Activated T-cell treated with anti-CD3 and anti-CD28 coated beads for 1 hour (primary cell): ENCODE data around the gene RAB33A.
A peak's percentile ranks its signal among the peaks of the same experiment; 100 is the strongest.

Experiments used
- DNase-seq: peaks from one replicate; pipeline ENCODE4 v3.0.0-alpha.2; 2020; ENCODE audit warnings: low read depth

Gene RAB33A

DNA sequence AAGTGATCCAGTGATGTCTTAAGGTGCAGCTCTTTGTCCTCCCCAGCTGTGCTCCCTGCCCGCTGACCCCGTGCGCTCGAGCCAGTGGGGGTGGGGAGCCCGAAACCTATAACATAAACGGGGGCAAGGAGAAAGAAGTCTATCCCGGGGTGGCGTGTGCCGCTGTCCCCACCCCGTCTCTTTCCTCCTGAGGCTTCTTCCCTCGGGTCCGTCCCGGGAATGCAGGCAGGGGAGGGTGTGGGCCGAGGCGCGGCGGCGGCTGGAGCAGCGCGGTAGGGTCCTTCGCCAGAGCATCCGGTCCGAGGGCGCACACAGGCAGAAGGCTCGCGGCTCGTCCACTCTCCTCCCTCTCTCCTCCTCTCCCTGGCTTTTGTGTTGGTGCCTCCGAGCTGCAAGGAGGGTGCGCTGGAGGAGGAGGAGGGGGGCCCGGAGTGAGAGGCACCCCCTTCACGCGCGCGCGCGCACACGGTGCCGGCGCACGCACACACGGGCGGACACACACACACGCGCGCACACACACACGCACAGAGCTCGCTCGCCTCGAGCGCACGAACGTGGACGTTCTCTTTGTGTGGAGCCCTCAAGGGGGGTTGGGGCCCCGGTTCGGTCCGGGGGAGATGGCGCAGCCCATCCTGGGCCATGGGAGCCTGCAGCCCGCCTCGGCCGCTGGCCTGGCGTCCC, at the start of gene RAB33A:
Gene RAB33A, plus strand, starts transcription at position 517 of the 681 bp plus-strand sequence. Its CDS starts 101 bp downstream, at position 618.
- DNase-seq: peak; percentile 27

- DNase-seq: no peak
Observed at GRCh38 chrX:130124577-130124976, 47.2 kb upstream of the RAB33A start.

DNA sequence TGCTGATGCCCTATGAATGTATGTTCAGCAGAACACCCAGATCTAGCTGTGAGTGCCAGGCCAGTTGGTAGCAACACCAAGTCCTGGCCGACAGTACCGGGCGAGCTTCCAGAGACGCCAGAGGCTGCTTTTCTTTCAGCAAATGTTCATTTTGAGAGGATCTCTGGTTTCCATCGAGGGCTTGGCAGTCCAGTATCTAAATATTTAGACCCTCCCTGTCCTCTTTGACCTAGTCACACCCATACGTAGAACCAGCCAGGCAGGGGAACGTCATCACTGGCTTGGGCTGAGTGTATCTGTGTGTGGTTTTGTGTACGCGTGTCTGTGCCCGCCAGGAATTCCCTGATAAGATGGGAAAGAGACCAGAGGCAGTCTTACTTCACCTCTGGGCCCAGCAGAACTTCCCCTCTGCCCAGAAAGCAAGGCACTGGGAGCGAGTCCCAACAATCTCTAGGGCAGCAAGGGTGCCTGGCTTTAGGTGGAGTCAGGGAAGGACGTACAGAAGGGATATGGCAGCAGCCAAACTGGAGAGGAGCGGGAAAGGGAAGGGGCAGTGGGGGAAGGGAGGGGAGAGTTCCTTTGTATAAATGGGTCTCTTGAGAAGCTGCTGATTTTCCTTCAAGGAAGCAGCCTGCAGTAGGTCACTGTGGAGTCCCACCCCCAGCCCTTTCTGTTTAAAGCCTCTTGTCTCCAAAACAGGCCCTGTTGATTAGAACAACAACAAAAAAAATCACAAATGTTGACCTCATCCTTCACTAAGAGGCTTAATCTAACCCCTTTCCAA, 46.5 kb upstream of the RAB33A start:
- DNase-seq: no peak

GRCh38 chrX:130130990-130131389, 40.8 kb upstream of the RAB33A start:
- DNase-seq: no peak

DNA sequence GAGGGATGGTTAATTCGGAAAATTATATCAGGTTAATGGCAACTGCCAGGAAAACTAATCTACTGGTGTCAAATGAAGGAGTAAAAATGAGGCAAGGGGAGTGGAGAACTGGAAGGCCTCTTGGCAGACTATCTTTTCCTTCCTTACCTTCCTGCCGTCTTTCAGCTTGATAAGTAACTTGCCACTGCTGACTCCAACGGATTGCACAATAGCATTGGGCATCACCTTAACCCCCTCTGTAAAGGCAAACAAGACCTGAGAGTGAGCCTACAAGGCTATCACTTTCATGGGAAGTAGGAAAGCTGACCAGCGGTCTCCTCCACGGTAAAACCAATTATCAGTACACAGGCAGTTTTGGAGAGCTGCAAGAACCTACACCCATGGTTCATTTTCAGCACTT, 35.3 kb upstream of the RAB33A start:
- no peak for DNase-seq

- no peak for DNase-seq
Observed at GRCh38 chrX:130136961-130137360, 34.8 kb upstream of the RAB33A start.

DNA sequence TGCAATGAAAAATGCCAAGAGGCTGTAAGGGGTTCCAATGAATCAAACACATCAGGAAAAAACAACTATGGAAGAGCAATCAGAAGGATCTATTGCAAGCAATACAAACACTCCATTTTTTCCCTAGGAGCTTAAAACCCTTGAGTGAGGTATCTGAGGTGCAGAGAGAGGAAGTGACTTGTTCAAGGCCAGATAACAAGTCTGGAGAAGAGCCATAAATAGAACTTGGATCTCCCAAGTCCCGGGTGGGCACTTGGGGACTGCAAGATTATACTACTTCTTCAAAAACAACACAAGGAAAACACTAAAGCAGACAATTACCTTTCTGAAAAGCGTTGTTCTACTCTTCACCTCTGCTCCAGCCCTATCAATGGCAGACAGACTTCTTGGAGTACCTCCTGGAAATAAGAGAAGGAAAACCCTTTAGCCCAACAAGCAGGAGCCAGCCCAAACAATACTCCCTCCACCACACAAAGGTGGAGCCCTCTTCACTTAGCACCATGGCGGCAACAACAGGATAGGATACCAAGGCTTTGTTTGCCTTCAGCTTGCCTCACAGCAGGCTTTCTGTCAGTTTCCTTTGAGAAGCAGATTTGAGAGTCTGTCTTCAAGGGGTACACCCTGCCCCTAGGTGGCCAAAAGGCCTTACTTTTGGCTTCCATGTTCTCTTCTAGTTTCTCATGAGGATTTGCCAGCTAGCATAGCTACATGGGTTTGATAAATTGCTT, 32.1 kb upstream of the RAB33A start:
- DNase-seq: no peak

DNA sequence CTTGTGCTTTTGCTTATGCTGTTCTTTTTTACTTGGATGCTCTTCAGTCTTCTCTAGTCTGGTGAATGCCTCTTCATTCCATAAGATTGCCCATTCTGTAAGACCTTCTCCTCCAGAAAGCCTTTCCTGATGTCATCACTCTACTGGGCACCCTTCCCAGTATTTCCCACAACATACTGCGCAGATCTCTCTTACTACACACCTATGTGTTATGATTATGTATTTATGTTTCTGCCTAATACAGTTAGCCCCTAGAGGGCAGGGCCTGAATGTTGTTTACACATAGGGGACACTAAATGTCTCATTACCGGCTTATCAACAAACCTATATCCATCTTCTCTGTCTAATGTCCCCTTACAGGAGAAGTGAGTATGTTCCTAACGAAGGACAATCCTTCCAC, 27.3 kb upstream of the RAB33A start:
- no peak for DNase-seq

- no peak for DNase-seq
Observed at GRCh38 chrX:130145123-130145522, 26.6 kb upstream of the RAB33A start.

- DNase-seq: no peak
Observed at GRCh38 chrX:130147631-130148030, 24.1 kb upstream of the RAB33A start.

- no peak for DNase-seq
Observed at GRCh38 chrX:130155564-130155963, 16.2 kb upstream of the RAB33A start.

DNA sequence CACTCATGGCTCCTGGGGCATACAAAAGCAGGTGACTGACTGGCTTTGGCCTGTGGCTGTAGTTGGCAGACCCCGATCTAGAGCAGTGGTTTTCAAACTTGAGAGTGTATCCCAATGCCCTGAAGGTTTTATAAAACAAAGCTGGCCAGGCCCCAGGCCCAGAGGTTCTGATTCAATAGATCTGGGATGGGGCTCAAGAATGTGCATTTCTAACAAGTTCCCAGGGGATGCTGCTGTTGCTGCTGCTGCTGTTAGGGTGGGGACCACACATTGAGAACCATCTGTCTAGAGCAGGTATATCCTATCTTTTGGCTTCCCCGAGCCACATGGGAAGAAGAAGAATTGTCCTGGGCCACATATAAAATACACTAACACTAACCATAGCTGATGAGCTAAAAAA, 13.5 kb upstream of the RAB33A start:
- no peak for DNase-seq

DNA sequence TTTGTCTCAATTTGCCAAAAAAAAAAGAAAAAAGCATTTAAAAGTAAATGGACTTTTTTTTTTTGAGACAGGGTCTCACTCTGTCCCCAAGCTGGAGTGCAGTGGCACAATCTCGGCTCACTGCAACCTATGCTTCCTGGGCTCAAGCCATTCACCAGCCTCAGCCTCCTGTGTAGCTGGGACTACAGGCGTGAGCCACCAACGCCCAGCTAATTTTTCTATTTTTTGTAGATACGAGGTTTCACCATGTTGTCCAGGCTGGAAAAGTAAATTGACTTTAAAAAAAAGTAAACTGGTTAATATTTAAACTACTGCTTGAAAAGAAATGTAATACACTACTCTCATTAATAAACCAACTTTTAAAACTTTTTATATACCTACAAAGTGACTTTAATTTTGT, 12.0 kb upstream of the RAB33A start:
- DNase-seq: no peak

DNA sequence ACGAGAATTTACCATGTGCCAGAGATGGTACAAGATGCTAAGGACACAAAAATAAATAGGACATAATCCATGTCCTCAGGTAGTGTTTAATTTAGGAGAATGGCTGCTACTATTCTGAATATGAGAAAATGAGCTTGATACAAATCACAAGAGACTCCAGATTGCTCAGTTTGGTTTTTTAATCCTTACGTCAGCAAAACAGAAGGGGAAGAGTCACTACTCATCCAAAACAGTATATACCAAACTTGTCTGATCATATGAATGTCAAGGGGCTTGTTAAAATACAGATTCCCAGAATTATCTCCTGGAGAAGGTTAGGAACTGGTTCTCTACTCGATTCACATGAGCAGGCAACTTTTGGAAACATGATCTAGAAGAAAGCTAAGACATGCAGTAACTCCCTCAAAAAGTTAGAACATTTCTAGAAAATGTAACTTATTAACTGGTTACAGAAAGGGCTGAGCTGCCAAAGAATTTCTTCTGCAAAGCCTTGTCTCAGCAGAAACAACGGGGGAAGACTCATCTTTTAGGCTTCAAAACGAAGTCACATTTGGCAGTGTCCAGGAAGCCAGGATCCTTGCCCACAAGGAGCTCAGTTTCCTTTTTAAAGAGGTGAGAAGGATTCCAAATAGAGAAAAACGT, 9.5 kb upstream of the RAB33A start:
- DNase-seq: no peak

GRCh38 chrX:130163398-130163797, 8.4 kb upstream of the RAB33A start:
- no peak for DNase-seq

DNA sequence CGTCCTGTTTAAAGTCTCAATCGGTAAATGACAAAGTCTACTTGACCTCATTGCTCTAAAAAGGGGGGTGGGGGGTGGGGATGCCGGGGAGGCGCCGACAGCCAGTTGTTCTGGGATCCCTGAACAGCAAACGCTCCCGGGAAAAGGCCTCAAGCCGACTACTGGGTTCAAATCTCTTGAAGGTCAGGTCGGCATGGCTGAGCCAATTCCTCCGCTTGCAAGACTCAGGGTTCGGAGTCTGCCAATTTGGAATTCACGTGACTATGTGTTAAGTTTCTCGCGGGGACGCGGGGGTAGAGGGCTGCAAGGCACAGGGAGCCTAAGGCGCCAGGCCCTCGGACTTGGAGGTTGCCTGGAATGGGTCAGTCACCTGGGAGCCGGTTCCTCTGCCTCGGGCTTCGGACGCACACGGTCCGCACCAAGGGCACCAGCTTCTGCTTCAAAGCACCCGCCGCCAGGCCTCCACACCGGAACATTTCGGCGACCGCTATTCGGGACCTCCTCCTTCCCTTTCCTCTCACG, 6.5 kb upstream of the RAB33A start:
- no peak for DNase-seq

DNA sequence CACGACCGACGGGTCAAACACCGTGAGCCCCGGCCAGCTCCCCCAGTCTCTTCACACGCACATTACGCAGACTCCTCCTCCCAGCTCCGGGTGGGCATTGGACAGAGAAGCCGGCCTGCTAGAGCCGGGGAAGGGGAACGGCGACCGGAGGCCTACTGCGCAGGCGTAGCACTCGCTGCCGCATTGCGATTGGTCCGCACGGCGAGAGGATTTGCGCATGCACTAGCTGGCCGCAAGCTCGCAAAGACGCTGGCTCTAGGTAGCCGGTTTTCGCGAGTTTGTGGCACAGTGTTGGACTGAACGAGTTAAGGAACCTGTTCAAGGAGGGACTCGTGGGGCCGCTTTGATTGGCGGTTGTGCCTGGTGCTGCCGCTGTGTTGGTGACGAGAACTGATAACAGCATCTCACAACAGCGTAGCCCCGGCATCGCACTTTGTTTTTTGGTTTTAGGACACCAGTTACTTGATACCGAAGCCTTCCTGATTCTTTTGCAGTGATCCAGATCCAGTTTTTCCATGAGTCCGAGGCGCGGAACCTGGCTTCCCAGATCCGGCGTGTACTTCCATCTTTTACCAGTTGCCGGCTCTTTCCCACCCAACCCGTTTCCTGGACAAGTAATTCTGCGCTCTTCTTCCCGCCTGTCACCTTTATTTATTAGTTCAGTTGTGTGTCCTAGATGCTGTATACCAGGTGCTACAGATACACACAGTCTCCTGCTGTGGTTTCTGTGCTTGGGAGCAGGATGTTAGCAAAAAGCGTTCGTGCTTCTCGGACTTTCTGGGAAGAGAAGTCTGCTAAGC, 5.9 kb upstream of the RAB33A start, which contains the start of gene AIFM1:
Gene AIFM1, minus strand, starts transcription at position 139 of the 800 bp plus-strand sequence. CDS start 185 bp downstream, outside the sequence.
- peak; percentile 70 for DNase-seq

DNA sequence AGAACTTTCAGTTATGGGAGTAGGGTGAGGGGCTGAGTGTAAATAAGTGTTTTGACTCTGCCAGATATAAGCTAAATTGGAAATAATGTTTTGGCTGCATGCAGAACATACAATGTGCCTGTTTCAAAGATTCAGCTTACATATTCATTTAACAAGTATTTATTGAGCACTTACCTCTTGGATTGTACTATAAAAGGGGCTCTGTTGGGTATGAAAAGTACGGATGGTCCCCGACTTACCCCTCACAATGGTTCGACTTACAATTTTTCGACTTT, 5.3 kb upstream of the RAB33A start:
- no peak for DNase-seq

- DNase-seq: no peak
Observed at GRCh38 chrX:130167040-130167439, 4.7 kb upstream of the RAB33A start.

- DNase-seq: peak; percentile 51
Observed at GRCh38 chrX:130170752-130171445, 863 bp upstream of the RAB33A start.
